ENCODE measurements around the gene LAMC1.

DNA sequence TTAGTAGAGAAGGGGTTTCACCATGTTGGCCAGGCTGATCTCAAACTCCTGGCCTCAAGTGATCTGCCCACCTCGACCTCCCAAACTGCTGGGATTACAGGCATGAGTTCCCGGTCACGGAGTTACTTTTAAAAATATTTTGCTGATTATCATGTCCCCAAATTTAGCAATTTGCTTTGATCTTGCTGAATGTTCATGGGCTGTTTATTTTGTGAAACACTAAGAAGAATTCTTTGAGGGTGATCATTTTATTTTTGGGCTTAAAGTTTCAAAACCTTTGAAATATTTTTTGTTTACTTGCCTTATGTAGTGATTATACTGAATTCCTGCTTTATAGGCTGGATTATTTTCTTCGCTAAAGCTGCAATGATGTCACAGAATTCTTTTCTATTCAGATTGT is 11.4 kb upstream of the LAMC1 start:
- TF ChIP-seq, protein P1, sequence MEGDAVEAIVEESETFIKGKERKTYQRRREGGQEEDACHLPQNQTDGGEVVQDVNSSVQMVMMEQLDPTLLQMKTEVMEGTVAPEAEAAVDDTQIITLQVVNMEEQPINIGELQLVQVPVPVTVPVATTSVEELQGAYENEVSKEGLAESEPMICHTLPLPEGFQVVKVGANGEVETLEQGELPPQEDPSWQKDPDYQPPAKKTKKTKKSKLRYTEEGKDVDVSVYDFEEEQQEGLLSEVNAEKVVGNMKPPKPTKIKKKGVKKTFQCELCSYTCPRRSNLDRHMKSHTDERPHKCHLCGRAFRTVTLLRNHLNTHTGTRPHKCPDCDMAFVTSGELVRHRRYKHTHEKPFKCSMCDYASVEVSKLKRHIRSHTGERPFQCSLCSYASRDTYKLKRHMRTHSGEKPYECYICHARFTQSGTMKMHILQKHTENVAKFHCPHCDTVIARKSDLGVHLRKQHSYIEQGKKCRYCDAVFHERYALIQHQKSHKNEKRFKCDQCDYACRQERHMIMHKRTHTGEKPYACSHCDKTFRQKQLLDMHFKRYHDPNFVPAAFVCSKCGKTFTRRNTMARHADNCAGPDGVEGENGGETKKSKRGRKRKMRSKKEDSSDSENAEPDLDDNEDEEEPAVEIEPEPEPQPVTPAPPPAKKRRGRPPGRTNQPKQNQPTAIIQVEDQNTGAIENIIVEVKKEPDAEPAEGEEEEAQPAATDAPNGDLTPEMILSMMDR (IDR thresholded peaks at IDR 0.05; ENCODE audit: low read depth, low read length) = no peak
- TF ChIP-seq POLR2A (IDR thresholded peaks at IDR 0.05; ENCODE audit: extremely low read depth, insufficient read length) = no peak
